Smooth muscle cell (in vitro differentiated cells): ENCODE measurements around the gene CDH23. TPM values are rescaled to one million over a fixed set of nuclear protein-coding genes. Genes with fewer than 3 reads are reported as not detected.

ENCODE experiments used
- DNase-seq: peaks from one replicate; lab custom pipeline; 2025; ENCODE audit not compliant: unreplicated experiment; lab: John Stamatoyannopoulos, UW
- H2AFZ ChIP-seq: fragments of 200-600 bp; sonication (generic); 2 replicates; pipeline ENCODE4 v1.6.0; 2016; ENCODE audit warnings: antibody characterized with exemption, low read depth, mild to moderate bottlenecking
- H3F3A ChIP-seq: fragments of 200-600 bp; sonication (generic); 2 replicates; pipeline ENCODE4 v1.6.0; 2017; ENCODE audit warnings: antibody characterized with exemption, low read depth
- H3K27ac ChIP-seq: fragments of 200-600 bp; sonication (generic); 2 replicates; pipeline ENCODE4 v1.5.1; 2016; ENCODE audit warnings: low read depth, mild to moderate bottlenecking
- H3K27me3 ChIP-seq: fragments of 200-600 bp; sonication (generic); 2 replicates; pipeline ENCODE4 v1.6.1; 2016; ENCODE audit warnings: low read depth, mild to moderate bottlenecking
- H3K36me3 ChIP-seq: fragments of 200-600 bp; sonication (generic); 2 replicates; pipeline ENCODE4 v1.5.1; 2016; ENCODE audit warnings: low read depth
- H3K4me1 ChIP-seq: fragments of 200-600 bp; sonication (generic); 2 replicates; pipeline ENCODE4 v1.5.1; 2016; ENCODE audit warnings: low read depth
- H3K4me2 ChIP-seq: fragments of 200-600 bp; sonication (generic); 2 replicates; pipeline ENCODE4 v1.6.0; 2016; ENCODE audit warnings: mild to moderate bottlenecking
- H3K4me3 ChIP-seq: fragments of 200-600 bp; sonication (generic); 2 replicates; pipeline ENCODE4 v1.5.1; 2016; ENCODE audit warnings: mild to moderate bottlenecking
- H3K79me2 ChIP-seq: fragments of 200-600 bp; sonication (generic); 2 replicates; pipeline ENCODE4 v1.6.0; 2016; ENCODE audit warnings: low read depth, mild to moderate bottlenecking
- H3K9ac ChIP-seq: fragments of 200-600 bp; sonication (generic); 2 replicates; pipeline ENCODE4 v1.6.0; 2016; ENCODE audit warnings: low read depth
- H3K9me3 ChIP-seq: fragments of 200-600 bp; sonication (generic); replicated peaks from 2 replicates; pipeline ENCODE4 v1.5.1; 2016; ENCODE audit warnings: low read depth
- H4K20me1 ChIP-seq: fragments of 200-600 bp; sonication (generic); 2 replicates; pipeline ENCODE4 v1.6.0; 2016; ENCODE audit warnings: low read depth
- CTCF ChIP-seq: fragments of 200-600 bp; sonication (generic); IDR thresholded peaks from 2 replicates; pipeline ENCODE4 v1.5.1; 2017; ENCODE audit warnings: borderline replicate concordance, mild to moderate bottlenecking, antibody characterized with exemption; ENCODE audit not compliant: insufficient read depth, poor library complexity, severe bottlenecking
- WGBS: methylation state at CpG from one replicate; pipeline ENCODE4 v1.1.7; 2016; ENCODE audit warnings: low lambda C conversion rate; 5-methylcytosine and 5-hydroxymethylcytosine counted together
- polyA plus RNA-seq: library from polyadenylated mRNA; unstranded; fragments of >200 nt; fragmentation: Nextera tagmentation; extraction: Ambion mirVana; gene quantifications from 2 replicates; pipeline ENCODE4 v1.2.1, GENCODE V29; 2016
- total RNA-seq: library from RNA; depleted of rRNA; stranded (reverse); fragments of >200 nt; gene quantifications from 2 replicates; pipeline ENCODE4 v1.2.3, GENCODE V29; 2014

The CDH23 gene
- total and polyA plus RNA-seq, 2 experiments from 2014 or later, result 0.99 to 2.5 TPM

GRCh38 chr10:71713135-71714030 is 316.7 kb downstream of the CDH23 start:
- DNase-seq, result peak; percentile 30
- no peaks in the 10 kb centered on the region for H3K36me3 ChIP-seq
- H3K27me3 ChIP-seq, result no peaks in the 10 kb centered on the region
- H3K79me2 ChIP-seq, result no peaks in the 10 kb centered on the region
- H3K4me3 ChIP-seq, result no peak overlapping the region
- H4K20me1 ChIP-seq, result no peaks in the 10 kb centered on the region
- no peaks in the 10 kb centered on the region for H3K9me3 ChIP-seq
- H2AFZ ChIP-seq, result peak overlapping the region; percentile 77
- 62% methylated on average over 12 of the region's 12 CpGs for WGBS
- H3K9ac ChIP-seq, result no peak overlapping the region
- H3F3A ChIP-seq, result no peaks in the 10 kb centered on the region
- peak overlapping the region; percentile 19 for H3K27ac ChIP-seq
- H3K4me1 ChIP-seq, result peaks cover 11% of the 10 kb centered on the region
- TF ChIP-seq CTCF, result no peak
- peak overlapping the region; percentile 40 for H3K4me2 ChIP-seq

GRCh38 chr10:71714031-71714410 is 317.3 kb downstream of the CDH23 start:
- no peak overlapping the region for H3K4me3 ChIP-seq
- WGBS, result 94% methylated on average over 4 of the region's 4 CpGs
- no peaks in the 10 kb centered on the region for H3K27me3 ChIP-seq
- peak overlapping the region; percentile 19 for H3K27ac ChIP-seq
- DNase-seq, result no peak
- H3F3A ChIP-seq, result no peaks in the 10 kb centered on the region
- no peaks in the 10 kb centered on the region for H3K9me3 ChIP-seq
- peak overlapping the region; percentile 40 for H3K4me2 ChIP-seq
- TF ChIP-seq CTCF, result no peak
- no peaks in the 10 kb centered on the region for H3K36me3 ChIP-seq
- no peaks in the 10 kb centered on the region for H4K20me1 ChIP-seq
- H3K4me1 ChIP-seq, result peaks cover 11% of the 10 kb centered on the region
- no peak overlapping the region for H3K9ac ChIP-seq
- no peaks in the 10 kb centered on the region for H3K79me2 ChIP-seq
- peak overlapping the region; percentile 77 for H2AFZ ChIP-seq

GRCh38 chr10:71714592-71714991 is 317.9 kb downstream of the CDH23 start:
- no peaks in the 10 kb centered on the region for H3K36me3 ChIP-seq
- H3K9me3 ChIP-seq, result no peaks in the 10 kb centered on the region
- no peaks in the 10 kb centered on the region for H4K20me1 ChIP-seq
- DNase-seq, result no peak
- no peak overlapping the region for H3K4me2 ChIP-seq
- H3K4me1 ChIP-seq, result peaks cover 16% of the 10 kb centered on the region
- H3F3A ChIP-seq, result no peaks in the 10 kb centered on the region
- H3K4me3 ChIP-seq, result no peak overlapping the region
- H3K9ac ChIP-seq, result no peak overlapping the region
- no peaks in the 10 kb centered on the region for H3K27me3 ChIP-seq
- TF ChIP-seq CTCF, result no peak
- H3K27ac ChIP-seq, result no peak overlapping the region
- H2AFZ ChIP-seq, result no peak overlapping the region
- WGBS, result 93% methylated on average over 5 of the region's 5 CpGs
- no peaks in the 10 kb centered on the region for H3K79me2 ChIP-seq
